ENCODE results near the gene HORMAD2. TPM values are rescaled to one million over a fixed set of nuclear protein-coding genes. Genes with fewer than 3 reads are reported as not detected.

HORMAD2 gene
- total RNA-seq, 1 donor, result not detected

DNA sequence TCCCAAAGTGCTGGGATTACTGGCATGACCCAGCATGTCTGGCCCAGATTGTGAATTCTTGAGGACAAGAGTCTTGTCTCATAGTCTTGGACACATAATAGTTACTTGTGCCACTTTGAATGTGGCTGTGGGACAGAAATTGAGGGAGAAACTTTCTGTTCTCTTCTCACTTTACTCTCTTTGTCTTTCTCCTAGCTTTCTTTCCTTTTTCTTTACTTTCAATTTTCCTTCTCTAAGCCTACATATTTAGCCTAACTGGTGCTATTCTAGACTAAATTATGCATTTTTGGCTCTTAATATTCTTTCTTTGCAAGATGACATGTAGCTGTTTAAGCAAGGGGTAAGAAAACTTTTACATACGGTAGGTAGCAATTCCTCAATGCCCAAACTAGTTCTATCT is 33.2 kb downstream of the HORMAD2 start:
- Histone ChIP-seq H3K9me3 (ENCODE audit: low read depth, low read length) (no peaks in the 10 kb centered on the region), H3K4me3 (ENCODE audit: low read length) (no peak overlapping the region), H3K4me1 (ENCODE audit: insufficient read depth, low read length) (no peaks in the 10 kb centered on the region), H3K27me3 (ENCODE audit: insufficient read depth, low read length) (no peaks in the 10 kb centered on the region)

DNA sequence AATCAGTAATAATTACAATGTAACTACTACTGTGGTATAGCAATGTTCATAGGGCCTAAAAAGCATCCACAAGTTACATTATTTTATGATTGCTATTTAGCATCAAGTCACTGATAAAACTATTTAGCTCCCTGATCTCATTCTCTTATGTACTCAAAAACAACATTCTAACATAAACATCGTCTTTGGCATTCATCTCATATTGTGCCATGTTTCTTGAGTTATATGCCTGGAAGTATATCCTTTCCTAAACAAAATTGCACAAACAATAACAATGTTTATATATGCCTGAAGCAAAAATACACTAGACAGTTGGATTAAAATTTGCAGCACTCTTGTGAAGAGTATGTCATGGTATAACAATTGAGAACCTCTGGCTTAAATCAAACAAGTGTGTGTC is 34.1 kb downstream of the HORMAD2 start:
- Histone ChIP-seq H3K4me1 (ENCODE audit: insufficient read depth, low read length) (no peaks in the 10 kb centered on the region), H3K27me3 (ENCODE audit: insufficient read depth, low read length) (no peaks in the 10 kb centered on the region)

DNA sequence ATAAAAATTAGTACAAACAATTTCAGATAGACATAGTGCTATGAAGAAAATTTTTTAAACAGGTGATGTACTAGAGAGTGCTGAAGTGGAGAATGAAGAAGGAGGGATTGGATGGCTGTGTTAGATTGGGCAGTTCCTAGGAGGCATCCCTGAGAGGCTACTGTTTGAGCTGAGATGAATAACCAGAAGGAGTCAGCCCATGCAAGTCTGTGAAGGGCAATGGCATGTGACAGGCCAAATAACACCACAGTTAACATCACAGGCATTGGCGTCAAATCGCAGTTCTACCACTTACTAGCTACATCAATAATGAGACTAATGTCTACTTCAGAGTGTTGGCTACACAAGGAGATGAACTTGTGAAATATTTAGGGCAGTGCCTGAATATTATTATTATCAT is 35.4 kb downstream of the HORMAD2 start:
- H3K9me3 ChIP-seq (ENCODE audit: low read depth, low read length), result no peaks in the 10 kb centered on the region
- no peaks in the 10 kb centered on the region for H3K4me1 ChIP-seq (ENCODE audit: insufficient read depth, low read length)
- H3K4me3 ChIP-seq (ENCODE audit: low read length), result no peak overlapping the region
- no peaks in the 10 kb centered on the region for H3K27me3 ChIP-seq (ENCODE audit: insufficient read depth, low read length)

More for the DNA sequence above, 34.1 kb downstream of the HORMAD2 start:
- H3K4me3 ChIP-seq (ENCODE audit: low read length), result no peak overlapping the region
- no peaks in the 10 kb centered on the region for H3K9me3 ChIP-seq (ENCODE audit: low read depth, low read length)

GRCh38 chr22:30116362-30117117 is 36.3 kb downstream of the HORMAD2 start:
- Histone ChIP-seq H3K4me1 (ENCODE audit: insufficient read depth, low read length) (no peaks in the 10 kb centered on the region), H3K9me3 (ENCODE audit: low read depth, low read length) (no peaks in the 10 kb centered on the region), H3K4me3 (ENCODE audit: low read length) (no peak overlapping the region), H3K27me3 (ENCODE audit: insufficient read depth, low read length) (no peaks in the 10 kb centered on the region)

- no peaks in the 10 kb centered on the region for H3K27me3 ChIP-seq (ENCODE audit: insufficient read depth, low read length)
- H3K9me3 ChIP-seq (ENCODE audit: low read depth, low read length), result no peaks in the 10 kb centered on the region
- H3K4me3 ChIP-seq (ENCODE audit: low read length), result no peak overlapping the region
- no peaks in the 10 kb centered on the region for H3K4me1 ChIP-seq (ENCODE audit: insufficient read depth, low read length)
Observed at GRCh38 chr22:30117256-30117655, 37.0 kb downstream of the HORMAD2 start.

- H3K9me3 ChIP-seq (ENCODE audit: low read depth, low read length), result no peaks in the 10 kb centered on the region
- no peak overlapping the region for H3K4me3 ChIP-seq (ENCODE audit: low read length)
- no peaks in the 10 kb centered on the region for H3K4me1 ChIP-seq (ENCODE audit: insufficient read depth, low read length)
- no peaks in the 10 kb centered on the region for H3K27me3 ChIP-seq (ENCODE audit: insufficient read depth, low read length)
Observed at GRCh38 chr22:30118291-30118690, 38.0 kb downstream of the HORMAD2 start.

- Histone ChIP-seq H3K4me1 (ENCODE audit: insufficient read depth, low read length) (no peaks in the 10 kb centered on the region), H3K4me3 (ENCODE audit: low read length) (no peak overlapping the region), H3K27me3 (ENCODE audit: insufficient read depth, low read length) (no peaks in the 10 kb centered on the region), H3K9me3 (ENCODE audit: low read depth, low read length) (no peaks in the 10 kb centered on the region)
Observed at GRCh38 chr22:30121960-30122359, 41.7 kb downstream of the HORMAD2 start.

GRCh38 chr22:30123463-30123862 is 43.2 kb downstream of the HORMAD2 start:
- Histone ChIP-seq H3K9me3 (ENCODE audit: low read depth, low read length) (no peaks in the 10 kb centered on the region), H3K4me3 (ENCODE audit: low read length) (no peak overlapping the region), H3K4me1 (ENCODE audit: insufficient read depth, low read length) (peaks cover 5% of the 10 kb centered on the region), H3K27me3 (ENCODE audit: insufficient read depth, low read length) (no peaks in the 10 kb centered on the region)

- Histone ChIP-seq H3K27me3 (ENCODE audit: insufficient read depth, low read length) (no peaks in the 10 kb centered on the region), H3K4me3 (ENCODE audit: low read length) (no peak overlapping the region), H3K9me3 (ENCODE audit: low read depth, low read length) (no peaks in the 10 kb centered on the region), H3K4me1 (ENCODE audit: insufficient read depth, low read length) (peaks cover 5% of the 10 kb centered on the region)
Observed at GRCh38 chr22:30127749-30128166, 47.5 kb downstream of the HORMAD2 start.

GRCh38 chr22:30128511-30128910 is 48.2 kb downstream of the HORMAD2 start:
- Histone ChIP-seq H3K4me1 (ENCODE audit: insufficient read depth, low read length) (peaks cover 5% of the 10 kb centered on the region), H3K27me3 (ENCODE audit: insufficient read depth, low read length) (no peaks in the 10 kb centered on the region), H3K9me3 (ENCODE audit: low read depth, low read length) (no peaks in the 10 kb centered on the region), H3K4me3 (ENCODE audit: low read length) (no peak overlapping the region)

- H3K27me3 ChIP-seq (ENCODE audit: insufficient read depth, low read length), result no peaks in the 10 kb centered on the region
- H3K9me3 ChIP-seq (ENCODE audit: low read depth, low read length), result no peaks in the 10 kb centered on the region
Observed at GRCh38 chr22:30129636-30130035, 49.4 kb downstream of the HORMAD2 start.

GRCh38 chr22:30132290-30132996 is 52.2 kb downstream of the HORMAD2 start:
- Histone ChIP-seq H3K9me3 (ENCODE audit: low read depth, low read length) (no peaks in the 10 kb centered on the region), H3K4me3 (ENCODE audit: low read length) (no peak overlapping the region)

More at GRCh38 chr22:30129636-30130035, 49.4 kb downstream of the HORMAD2 start:
- Histone ChIP-seq H3K4me3 (ENCODE audit: low read length) (no peak overlapping the region), H3K4me1 (ENCODE audit: insufficient read depth, low read length) (peaks cover 5% of the 10 kb centered on the region)

DNA sequence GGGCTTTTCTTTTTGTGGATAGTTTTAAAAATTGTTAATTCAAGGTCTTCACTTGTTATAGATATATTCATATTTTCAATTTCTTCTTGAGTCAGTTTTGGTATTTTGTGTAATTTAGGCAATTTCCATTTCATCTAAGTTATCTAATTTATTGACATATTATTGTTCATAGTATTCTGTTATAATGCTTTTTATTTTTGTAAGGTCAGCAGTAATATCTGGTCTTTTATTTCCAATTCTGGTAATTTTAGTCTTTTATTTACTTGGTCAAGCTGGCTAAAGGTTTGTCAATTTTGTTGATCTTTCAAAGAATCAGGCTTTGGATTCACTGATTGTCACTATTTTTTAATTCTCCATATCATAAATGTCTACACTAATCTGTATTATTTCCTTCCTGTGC is 60.1 kb downstream of the HORMAD2 start:
- Histone ChIP-seq H3K9me3 (ENCODE audit: low read depth, low read length) (peaks cover 18% of the 10 kb centered on the region), H3K27me3 (ENCODE audit: insufficient read depth, low read length) (peaks cover 4% of the 10 kb centered on the region), H3K4me1 (ENCODE audit: insufficient read depth, low read length) (no peaks in the 10 kb centered on the region), H3K4me3 (ENCODE audit: low read length) (no peak overlapping the region)

More at GRCh38 chr22:30132290-30132996, 52.2 kb downstream of the HORMAD2 start:
- no peaks in the 10 kb centered on the region for H3K27me3 ChIP-seq (ENCODE audit: insufficient read depth, low read length)
- H3K4me1 ChIP-seq (ENCODE audit: insufficient read depth, low read length), result peaks cover 5% of the 10 kb centered on the region

DNA sequence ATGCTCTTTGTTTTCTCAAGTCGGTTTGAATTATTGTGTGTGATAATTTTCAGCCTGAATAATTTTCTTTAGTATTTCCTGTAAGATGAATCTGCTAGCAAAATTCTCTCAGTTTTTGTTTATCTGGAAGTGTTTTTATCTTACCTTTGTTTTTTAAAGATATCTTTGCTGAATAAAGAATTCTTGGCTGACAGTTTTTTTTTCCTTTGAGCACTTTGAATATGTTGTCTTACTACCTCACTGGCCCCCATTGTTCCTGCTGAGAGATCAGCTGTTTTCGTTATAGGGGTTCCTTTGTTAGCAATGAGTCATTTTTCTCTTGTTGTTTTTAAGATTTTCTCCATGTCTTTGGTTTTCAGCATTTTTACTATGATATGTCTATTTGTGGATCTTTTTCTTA is 63.0 kb downstream of the HORMAD2 start:
- H3K27me3 ChIP-seq (ENCODE audit: insufficient read depth, low read length), result peaks cover 4% of the 10 kb centered on the region
- peaks cover 18% of the 10 kb centered on the region for H3K9me3 ChIP-seq (ENCODE audit: low read depth, low read length)
- no peak overlapping the region for H3K4me3 ChIP-seq (ENCODE audit: low read length)
- no peaks in the 10 kb centered on the region for H3K4me1 ChIP-seq (ENCODE audit: insufficient read depth, low read length)

DNA sequence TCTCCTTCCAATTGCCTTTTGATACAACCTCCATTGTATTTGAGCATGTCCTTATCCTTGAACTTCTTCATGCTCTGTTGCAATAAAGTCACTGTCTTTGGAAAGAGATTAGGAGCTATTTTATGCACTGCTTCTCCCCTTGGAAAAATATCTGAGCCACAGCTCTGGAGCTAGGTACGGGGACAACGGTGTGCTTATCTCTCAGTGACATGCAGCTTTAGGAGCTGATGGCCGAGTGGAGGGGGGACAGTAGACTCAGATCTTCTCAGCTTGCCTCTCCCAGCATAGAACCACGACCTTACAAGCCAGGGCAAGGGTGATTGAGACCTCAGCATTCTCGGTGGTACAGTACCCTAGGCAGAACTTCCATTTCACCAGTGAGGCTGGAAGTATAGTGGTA is 64.1 kb downstream of the HORMAD2 start:
- peaks cover 4% of the 10 kb centered on the region for H3K27me3 ChIP-seq (ENCODE audit: insufficient read depth, low read length)
- H3K4me1 ChIP-seq (ENCODE audit: insufficient read depth, low read length), result no peaks in the 10 kb centered on the region
- H3K4me3 ChIP-seq (ENCODE audit: low read length), result no peak overlapping the region
- H3K9me3 ChIP-seq (ENCODE audit: low read depth, low read length), result peaks cover 18% of the 10 kb centered on the region

Data from mononuclear cell (primary cell).